IPS-18a (cell line): ENCODE measurements around the gene KDM3B.

ENCODE experiments used
- H3K27ac ChIP-seq: one replicate; pipeline ENCODE4 v1.5.1; 2013; ENCODE audit warnings: low read length
- H3K27me3 ChIP-seq: one replicate; pipeline ENCODE4 v1.6.1; 2013; ENCODE audit warnings: mild to moderate bottlenecking, low read length; ENCODE audit not compliant: control insufficient read depth, insufficient read depth
- H3K36me3 ChIP-seq: one replicate; pipeline ENCODE4 v1.6.1; 2013; ENCODE audit warnings: low read depth, low read length; ENCODE audit not compliant: control insufficient read depth
- H3K4me1 ChIP-seq: one replicate; pipeline ENCODE4 v1.6.1; 2013; ENCODE audit warnings: low read depth, low read length; ENCODE audit not compliant: control insufficient read depth
- H3K4me3 ChIP-seq: one replicate; pipeline ENCODE4 v1.5.1; 2013; ENCODE audit warnings: low read length
- H3K9ac ChIP-seq: one replicate; pipeline ENCODE4 v1.6.1; 2013; ENCODE audit warnings: mild to moderate bottlenecking, low read length, moderate library complexity
- H3K9me3 ChIP-seq: one replicate; pipeline ENCODE4 v1.6.1; 2013; ENCODE audit warnings: low read depth, low read length; ENCODE audit not compliant: control insufficient read depth

KDM3B gene

GRCh38 chr5:138351517-138351916 is 968 bp upstream of the KDM3B start:
- H3K4me3 ChIP-seq: no peak overlapping the region
- H3K27ac ChIP-seq: no peak overlapping the region
- peaks cover 29% of the 10 kb centered on the region for H3K36me3 ChIP-seq
- peaks cover 19% of the 10 kb centered on the region for H3K4me1 ChIP-seq
- no peaks in the 10 kb centered on the region for H3K9me3 ChIP-seq
- no peak overlapping the region for H3K9ac ChIP-seq
- H3K27me3 ChIP-seq: no peaks in the 10 kb centered on the region

GRCh38 chr5:138352722-138353559 is 456 bp downstream of the KDM3B start:
- Histone ChIP-seq H3K9me3 (no peaks in the 10 kb centered on the region), H3K4me3 (peak overlapping the region; percentile 97), H3K36me3 (peaks cover 14% of the 10 kb centered on the region), H3K4me1 (peaks cover 19% of the 10 kb centered on the region), H3K9ac (peak overlapping the region; percentile 89), H3K27me3 (no peaks in the 10 kb centered on the region), H3K27ac (peak overlapping the region; percentile 58)

GRCh38 chr5:138353560-138354080 is 1.1 kb downstream of the KDM3B start:
- peak overlapping the region; percentile 58 for H3K27ac ChIP-seq
- H3K9ac ChIP-seq: peak overlapping the region; percentile 89
- no peaks in the 10 kb centered on the region for H3K27me3 ChIP-seq
- peak overlapping the region; percentile 97 for H3K4me3 ChIP-seq
- H3K4me1 ChIP-seq: peaks cover 19% of the 10 kb centered on the region
- H3K9me3 ChIP-seq: no peaks in the 10 kb centered on the region
- H3K36me3 ChIP-seq: peaks cover 8% of the 10 kb centered on the region

GRCh38 chr5:138354387-138354786 is 1.9 kb downstream of the KDM3B start:
- Histone ChIP-seq H3K36me3 (peaks cover under 1% of the 10 kb centered on the region), H3K9me3 (no peaks in the 10 kb centered on the region), H3K4me1 (peaks cover 19% of the 10 kb centered on the region), H3K27ac (no peak overlapping the region), H3K9ac (no peak overlapping the region), H3K4me3 (peak overlapping the region; percentile 97), H3K27me3 (no peaks in the 10 kb centered on the region)

GRCh38 chr5:138354926-138355378 is 2.5 kb downstream of the KDM3B start:
- Histone ChIP-seq H3K4me3 (peak overlapping the region; percentile 97), H3K9ac (no peak overlapping the region), H3K27ac (no peak overlapping the region), H3K9me3 (no peaks in the 10 kb centered on the region), H3K4me1 (peaks cover 19% of the 10 kb centered on the region), H3K27me3 (no peaks in the 10 kb centered on the region), H3K36me3 (no peaks in the 10 kb centered on the region)

GRCh38 chr5:138359621-138360020 is 7.1 kb downstream of the KDM3B start:
- Histone ChIP-seq H3K9me3 (no peaks in the 10 kb centered on the region), H3K27me3 (no peaks in the 10 kb centered on the region), H3K27ac (no peak overlapping the region), H3K4me3 (no peak overlapping the region), H3K4me1 (peaks cover 8% of the 10 kb centered on the region), H3K9ac (no peak overlapping the region), H3K36me3 (no peaks in the 10 kb centered on the region)

GRCh38 chr5:138360941-138361452 is 8.5 kb downstream of the KDM3B start:
- H3K27me3 ChIP-seq: no peaks in the 10 kb centered on the region
- no peaks in the 10 kb centered on the region for H3K36me3 ChIP-seq
- no peak overlapping the region for H3K4me3 ChIP-seq
- H3K4me1 ChIP-seq: no peaks in the 10 kb centered on the region
- no peak overlapping the region for H3K27ac ChIP-seq
- H3K9me3 ChIP-seq: no peaks in the 10 kb centered on the region
- H3K9ac ChIP-seq: no peak overlapping the region

GRCh38 chr5:138364576-138364975 is 12.1 kb downstream of the KDM3B start:
- no peak overlapping the region for H3K27ac ChIP-seq
- H3K4me3 ChIP-seq: no peak overlapping the region
- no peaks in the 10 kb centered on the region for H3K4me1 ChIP-seq
- H3K9ac ChIP-seq: no peak overlapping the region
- no peaks in the 10 kb centered on the region for H3K36me3 ChIP-seq
- no peaks in the 10 kb centered on the region for H3K9me3 ChIP-seq
- no peaks in the 10 kb centered on the region for H3K27me3 ChIP-seq

GRCh38 chr5:138366632-138367382 is 14.3 kb downstream of the KDM3B start:
- Histone ChIP-seq H3K9me3 (no peaks in the 10 kb centered on the region), H3K4me1 (no peaks in the 10 kb centered on the region), H3K36me3 (no peaks in the 10 kb centered on the region), H3K27ac (no peak overlapping the region), H3K9ac (no peak overlapping the region), H3K4me3 (no peak overlapping the region), H3K27me3 (no peaks in the 10 kb centered on the region)

GRCh38 chr5:138369261-138369660 is 16.8 kb downstream of the KDM3B start:
- H3K27ac ChIP-seq: no peak overlapping the region
- H3K36me3 ChIP-seq: no peaks in the 10 kb centered on the region
- H3K9ac ChIP-seq: no peak overlapping the region
- H3K4me3 ChIP-seq: no peak overlapping the region
- no peaks in the 10 kb centered on the region for H3K4me1 ChIP-seq
- H3K9me3 ChIP-seq: no peaks in the 10 kb centered on the region
- H3K27me3 ChIP-seq: no peaks in the 10 kb centered on the region

- H3K27ac ChIP-seq: no peak overlapping the region
- H3K27me3 ChIP-seq: no peaks in the 10 kb centered on the region
- peaks cover 2% of the 10 kb centered on the region for H3K36me3 ChIP-seq
- no peak overlapping the region for H3K9ac ChIP-seq
- no peaks in the 10 kb centered on the region for H3K4me1 ChIP-seq
- no peaks in the 10 kb centered on the region for H3K9me3 ChIP-seq
- no peak overlapping the region for H3K4me3 ChIP-seq
These were observed 17.2 kb downstream of the KDM3B start for GRCh38 chr5:138369706-138370105.
